ENCODE measurements around the gene ELOVL5.

DNA sequence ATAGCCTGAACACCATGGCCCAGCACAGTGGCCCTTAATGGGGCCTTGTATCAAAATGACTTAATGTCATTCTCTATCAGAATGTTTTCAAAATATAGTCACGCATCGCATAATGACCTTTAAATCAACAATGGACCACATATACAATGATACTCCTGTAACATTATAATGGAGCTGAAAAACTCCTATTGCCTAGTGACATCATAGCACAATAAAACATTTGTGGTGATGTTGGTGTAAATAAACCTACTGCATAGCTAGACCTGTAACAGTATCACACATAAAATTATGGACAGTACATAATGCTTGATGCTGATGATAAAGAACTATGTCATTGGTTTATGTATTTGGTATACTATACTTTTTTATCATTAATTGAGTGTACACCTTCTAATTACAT is 9.3 kb downstream of the ELOVL5 start:
- TF ChIP-seq, protein P1, sequence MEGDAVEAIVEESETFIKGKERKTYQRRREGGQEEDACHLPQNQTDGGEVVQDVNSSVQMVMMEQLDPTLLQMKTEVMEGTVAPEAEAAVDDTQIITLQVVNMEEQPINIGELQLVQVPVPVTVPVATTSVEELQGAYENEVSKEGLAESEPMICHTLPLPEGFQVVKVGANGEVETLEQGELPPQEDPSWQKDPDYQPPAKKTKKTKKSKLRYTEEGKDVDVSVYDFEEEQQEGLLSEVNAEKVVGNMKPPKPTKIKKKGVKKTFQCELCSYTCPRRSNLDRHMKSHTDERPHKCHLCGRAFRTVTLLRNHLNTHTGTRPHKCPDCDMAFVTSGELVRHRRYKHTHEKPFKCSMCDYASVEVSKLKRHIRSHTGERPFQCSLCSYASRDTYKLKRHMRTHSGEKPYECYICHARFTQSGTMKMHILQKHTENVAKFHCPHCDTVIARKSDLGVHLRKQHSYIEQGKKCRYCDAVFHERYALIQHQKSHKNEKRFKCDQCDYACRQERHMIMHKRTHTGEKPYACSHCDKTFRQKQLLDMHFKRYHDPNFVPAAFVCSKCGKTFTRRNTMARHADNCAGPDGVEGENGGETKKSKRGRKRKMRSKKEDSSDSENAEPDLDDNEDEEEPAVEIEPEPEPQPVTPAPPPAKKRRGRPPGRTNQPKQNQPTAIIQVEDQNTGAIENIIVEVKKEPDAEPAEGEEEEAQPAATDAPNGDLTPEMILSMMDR (IDR thresholded peaks at IDR 0.05 in 4 of 5, conservative IDR thresholded peaks at IDR 0.05 in 1 of 5), result no peak
- no peak for TF ChIP-seq POLR2A (IDR thresholded peaks at IDR 0.05)

Measured in gastrocnemius medialis (tissue), 4 donors.